SKM-1 (cell line): ENCODE data around the gene MEX3B.
"Not testable (repeated sequence)": the region's sequence is repeated elsewhere in the genome, so short reads cannot be mapped to it uniquely, and the experiment has no call there.

Experiments used
- DNase-seq: peaks from one replicate; lab custom pipeline; 2025; ENCODE audit not compliant: unreplicated experiment; lab: John Stamatoyannopoulos, UW

The MEX3B gene

DNA sequence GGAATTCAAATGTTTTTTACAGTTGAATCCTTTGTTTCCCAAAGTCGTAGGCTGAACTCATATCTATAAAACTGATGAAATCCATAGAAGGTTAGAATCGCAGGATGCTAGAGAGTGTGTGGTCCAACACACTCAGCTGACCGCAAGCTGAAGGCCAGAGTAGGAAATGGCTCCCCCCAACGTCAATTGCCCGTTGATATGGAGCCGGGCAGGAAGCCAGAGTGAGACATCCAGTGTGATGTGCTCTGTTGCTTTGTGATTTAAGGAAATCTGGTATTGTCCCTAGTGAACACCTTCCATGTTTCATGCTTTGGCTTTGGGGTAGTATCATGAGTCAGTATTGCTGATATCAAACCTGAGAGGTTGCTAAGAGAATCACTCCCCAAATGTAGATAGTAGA, 5.8 kb upstream of the MEX3B start:
- DNase-seq, result no peak

DNA sequence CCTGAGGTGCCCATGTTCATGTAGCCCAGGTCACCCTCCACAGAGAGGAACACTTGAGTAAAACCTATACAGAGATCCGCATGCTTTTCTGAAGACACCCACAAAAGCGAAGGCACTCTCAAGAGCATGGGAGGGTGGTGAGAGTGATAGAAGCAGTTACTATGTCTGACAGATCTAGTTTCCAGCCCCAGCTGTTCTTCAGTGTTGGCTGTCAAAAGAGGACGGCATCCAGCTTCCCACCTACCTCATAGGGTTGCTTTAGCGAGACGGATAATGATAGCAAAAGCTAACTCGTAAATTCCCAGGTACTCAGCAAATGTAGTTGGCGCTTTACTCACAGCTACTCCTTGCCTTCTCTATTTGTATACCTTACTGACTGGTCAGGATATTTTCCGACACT, 3.0 kb upstream of the MEX3B start:
- no peak for DNase-seq

DNA sequence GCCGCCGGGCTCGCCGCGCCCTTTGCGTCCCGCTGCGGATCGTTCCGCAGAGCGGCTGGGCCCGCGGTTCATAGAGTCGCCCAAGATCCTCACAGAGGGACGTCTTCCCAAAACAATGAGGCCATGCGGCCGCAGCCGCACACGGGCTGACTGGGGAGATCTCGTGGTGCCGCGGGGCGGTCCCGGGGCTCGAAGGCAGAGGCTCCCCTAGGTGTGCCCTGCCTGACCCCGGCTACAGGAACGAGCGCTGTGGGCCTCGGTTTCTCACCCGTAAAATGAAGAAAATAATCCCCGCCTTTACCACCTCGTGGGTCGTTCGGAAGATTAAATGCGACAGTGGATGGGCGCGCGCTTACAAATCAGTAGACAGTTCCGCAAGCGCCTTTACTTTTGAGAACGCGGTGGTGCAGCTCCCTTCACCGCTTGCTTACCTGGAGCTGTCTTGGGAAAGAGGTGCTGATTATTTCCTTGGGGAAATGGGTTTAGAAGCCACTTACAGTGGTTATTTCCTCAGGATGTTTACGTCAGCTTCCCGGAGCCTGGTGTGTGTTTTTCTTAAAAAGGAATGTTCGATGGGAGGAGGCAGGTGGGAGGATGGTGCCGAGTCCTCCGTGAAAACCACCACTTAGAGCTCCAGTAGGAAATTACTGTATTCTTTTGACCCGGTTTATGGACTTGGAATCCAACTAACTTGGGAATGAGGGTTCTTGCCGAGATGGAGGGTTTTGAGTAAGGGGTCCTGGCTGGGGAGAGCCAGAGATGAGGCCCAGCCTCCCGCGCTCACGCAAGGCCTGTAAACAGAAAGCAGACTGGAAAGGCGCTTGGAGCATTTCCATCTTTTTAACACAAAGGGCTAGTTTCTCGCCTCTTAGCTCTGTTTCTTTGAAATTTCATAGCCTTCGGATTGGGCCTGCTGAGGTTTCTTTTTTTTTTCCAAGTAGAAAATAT, 1.9 kb upstream of the MEX3B start:
- DNase-seq, result no peak

DNA sequence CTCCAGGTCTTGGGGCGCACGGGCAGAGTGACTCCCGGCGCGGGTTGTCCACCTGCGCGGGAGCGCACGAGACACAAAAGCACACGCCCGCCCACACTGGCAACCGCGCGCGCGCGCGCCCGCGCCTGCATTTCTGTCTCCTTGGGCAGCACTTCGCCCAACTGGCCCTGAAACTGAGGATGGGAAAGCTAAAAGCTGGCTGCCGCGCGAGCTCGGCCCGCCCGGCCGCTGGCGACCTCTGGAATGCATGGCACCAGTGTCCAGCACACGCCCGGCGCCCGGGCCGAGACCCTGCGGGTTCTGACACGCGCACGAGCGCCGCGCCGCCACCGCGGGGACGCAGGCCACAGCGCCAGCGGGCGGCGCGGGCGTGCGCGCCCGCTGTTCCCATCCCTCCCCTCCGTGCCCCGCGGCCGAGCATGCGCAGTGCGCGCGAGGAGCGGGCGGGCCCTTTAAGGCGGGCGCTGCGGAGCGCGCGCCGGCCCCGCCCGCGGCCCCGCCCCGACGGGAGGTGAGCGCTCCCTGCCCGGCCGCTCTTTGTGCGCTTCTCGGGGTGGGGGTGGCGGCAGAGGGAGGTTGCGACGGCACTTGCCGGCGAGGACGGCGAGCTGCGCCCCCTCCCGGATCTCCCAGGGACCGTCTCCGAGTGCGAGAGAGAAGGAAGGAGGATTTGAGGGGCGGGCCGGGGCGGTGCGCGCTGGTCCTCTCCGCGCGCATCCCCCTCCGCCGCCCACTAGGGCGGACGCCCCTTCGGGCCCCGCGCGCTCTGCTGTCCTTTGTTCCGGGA, 1.0 kb upstream of the MEX3B start:
- peak; percentile 79 for DNase-seq

DNA sequence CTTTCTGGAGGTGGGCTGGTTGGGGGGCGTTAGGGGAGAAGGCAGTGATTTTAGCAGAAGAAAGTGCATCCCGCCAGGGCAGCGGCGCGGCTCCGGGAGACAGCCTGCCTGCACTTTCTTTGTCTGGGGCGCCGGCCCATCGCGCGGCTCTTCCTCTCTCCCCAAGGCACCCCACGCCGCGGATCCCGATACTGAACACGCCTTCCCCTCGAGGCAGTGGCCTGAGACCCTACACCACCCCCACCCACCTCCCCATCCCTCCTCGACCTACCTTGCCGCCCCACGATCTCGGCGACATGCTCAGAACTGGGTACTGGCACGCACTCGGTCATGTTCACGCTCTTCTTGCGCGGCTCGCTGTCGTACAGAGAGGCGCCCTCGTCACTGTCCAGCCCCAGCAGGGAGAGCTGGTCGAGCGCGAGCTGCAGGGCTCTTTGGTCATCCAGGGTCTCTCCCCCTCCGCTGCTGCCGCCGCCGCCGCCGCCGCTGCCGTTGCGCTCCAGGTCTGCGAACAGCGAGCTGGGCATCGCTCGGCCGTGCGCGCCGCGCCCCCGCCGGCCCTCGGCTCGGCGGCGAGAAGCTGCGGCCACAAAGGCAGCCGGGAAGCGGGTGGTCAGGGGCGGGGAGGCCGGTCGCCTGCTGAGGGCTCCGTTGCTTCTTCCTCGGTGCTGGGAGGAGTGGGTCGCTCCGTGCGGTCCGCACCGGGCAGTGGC, 483 bp downstream of the MEX3B start:
- DNase-seq, result no peak

DNA sequence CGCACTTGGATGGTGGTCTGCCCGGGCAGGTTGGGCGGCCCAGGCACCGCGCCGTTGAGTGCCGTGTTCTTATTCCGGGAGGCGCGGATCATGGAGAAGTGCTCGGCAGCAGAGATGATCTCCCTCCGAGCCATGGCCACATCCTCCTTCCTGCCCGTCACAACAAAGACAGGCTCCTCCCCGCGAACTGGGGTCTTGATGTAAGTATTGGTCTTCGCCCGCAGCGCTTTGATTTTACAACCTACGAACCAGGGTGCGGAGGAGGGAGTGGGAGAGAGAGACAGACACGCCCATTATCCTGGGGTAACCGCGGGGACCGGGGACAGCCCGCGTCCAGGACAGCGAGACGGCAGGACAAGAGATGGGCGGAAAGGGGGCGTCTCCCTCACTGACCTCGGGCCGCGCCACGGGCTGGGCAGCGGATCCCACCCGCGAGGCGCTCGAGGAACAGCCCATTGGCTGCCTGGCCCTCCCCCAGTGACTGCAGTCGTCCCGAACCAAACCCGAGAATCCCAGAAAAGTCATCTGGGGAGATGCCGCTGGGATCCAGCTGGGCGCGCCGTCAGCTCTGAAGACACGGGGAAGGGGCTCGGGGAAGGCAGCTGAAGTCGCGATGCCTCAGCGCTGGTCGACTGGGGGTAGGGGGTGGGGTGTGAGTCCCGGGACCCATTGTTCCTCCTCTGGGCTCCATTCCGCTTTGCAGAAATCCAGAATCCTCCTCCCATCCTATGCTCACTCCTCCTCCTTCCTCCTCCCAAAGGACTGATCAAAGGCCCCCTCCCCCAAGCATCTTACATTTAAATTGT, 1.2 kb downstream of the MEX3B start:
- DNase-seq, result no peak

DNA sequence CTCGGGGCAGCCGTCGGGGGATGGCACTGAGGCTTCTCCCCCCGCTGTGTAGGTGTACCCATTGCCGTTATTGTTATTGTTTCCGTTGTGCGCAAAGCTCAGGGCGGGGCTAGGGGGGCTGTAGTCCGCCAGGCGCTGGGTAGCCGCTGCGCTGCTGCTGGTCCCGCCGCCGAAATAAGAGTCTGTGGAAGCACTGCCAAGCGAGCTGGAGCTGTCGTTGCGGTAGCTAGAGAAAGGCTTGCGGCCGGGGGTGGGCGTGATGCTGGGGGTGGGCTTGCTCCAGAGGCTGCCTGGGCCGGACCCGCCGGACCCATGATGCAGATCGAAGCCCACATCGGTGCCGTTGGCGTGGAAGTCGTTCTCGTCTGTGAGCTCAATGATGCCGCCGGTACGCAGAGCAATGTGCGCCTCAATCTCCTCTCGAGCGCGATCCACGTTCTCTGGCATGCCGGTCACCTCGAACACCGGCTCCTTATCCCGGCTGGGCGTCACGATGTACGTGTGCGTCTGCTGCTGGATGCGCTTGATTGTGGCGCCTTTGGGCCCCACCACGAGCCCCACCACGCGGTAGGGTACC, 1.9 kb downstream of the MEX3B start:
- DNase-seq, result no peak

DNA sequence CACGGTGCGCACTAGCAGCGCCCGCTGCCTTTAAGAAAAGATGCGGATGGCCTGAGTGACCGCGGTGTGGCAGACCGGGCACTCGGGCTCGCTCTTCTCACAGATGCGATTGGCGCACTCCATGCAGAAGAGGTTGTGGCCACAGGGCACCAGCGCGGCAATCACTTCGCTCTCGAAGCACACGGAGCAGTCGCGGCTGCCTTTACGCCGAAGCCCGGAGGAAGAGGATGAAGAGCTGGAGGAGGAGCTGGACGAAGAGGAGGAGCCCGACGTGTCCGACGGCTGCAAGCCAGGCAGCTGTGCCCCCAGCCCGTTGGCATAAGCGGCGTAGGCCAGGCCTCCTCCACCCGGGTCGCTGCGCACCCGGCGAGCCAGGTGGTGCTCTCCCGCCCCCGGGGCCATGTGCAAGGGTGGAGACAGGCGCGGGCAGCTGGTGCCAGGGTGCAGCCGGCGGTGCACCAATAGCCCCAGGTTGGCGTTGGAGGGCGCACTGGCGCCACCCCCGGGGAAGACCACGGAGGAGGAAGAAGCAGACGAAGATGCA, 2.6 kb downstream of the MEX3B start:
- no peak for DNase-seq

DNA sequence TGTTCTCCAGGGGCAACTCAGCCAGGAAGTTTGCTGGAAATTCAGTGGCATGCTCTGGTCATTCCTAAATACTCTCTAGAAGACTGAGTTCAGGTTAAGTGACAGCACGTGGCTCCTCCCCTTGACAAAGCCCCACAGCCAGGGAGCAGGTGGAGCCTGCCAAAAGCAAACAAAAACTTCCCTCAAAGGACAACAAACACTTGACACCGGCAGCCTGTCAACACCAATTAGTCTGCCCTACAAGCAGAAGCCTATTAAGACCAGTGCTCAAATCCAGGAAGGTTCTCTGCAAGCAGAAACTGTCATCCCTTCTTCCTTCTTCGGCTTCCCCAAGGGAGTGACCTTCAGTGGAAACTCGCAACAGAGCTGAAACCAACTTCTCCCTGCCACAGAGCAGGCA, 5.0 kb downstream of the MEX3B start:
- DNase-seq, result no peak

DNA sequence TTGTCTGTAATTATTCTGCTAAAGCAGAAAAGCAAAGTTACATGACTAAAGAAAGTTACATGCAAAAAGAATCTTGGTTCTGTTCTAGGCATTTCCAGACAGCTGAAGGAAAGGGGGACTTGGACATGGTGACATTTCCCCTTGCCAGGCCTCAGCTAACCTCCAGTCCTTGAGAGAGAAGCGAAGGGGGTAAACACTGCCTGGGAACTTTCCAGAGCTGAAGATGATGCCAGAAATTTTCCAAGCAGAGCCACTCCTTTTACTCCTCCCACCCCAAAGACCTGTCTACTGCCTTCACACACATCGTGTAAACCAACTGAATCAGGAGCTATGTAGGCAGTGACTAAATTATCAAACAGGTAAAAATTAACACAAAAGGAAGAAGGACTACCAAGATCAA, 5.4 kb downstream of the MEX3B start:
- DNase-seq, result no peak

DNA sequence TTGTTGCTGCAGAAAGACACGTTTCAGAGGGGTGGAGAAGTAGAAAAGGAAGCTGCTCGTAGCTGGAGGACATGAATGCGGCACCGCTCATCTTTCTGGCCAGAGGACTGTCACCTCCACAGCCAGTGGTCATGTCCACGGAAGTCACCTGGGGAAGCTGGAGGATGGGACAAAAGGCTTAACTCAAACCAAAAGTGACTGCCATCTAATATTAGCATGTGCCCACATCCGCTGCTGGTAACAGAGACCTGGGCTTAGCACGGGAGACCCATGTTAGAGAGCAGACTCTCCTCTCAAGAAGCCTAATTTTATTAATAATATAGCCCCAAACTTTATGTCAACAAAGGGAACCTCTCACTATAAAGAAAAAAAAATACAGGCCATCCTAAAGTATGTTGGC, 5.9 kb downstream of the MEX3B start:
- DNase-seq, result no peak

DNA sequence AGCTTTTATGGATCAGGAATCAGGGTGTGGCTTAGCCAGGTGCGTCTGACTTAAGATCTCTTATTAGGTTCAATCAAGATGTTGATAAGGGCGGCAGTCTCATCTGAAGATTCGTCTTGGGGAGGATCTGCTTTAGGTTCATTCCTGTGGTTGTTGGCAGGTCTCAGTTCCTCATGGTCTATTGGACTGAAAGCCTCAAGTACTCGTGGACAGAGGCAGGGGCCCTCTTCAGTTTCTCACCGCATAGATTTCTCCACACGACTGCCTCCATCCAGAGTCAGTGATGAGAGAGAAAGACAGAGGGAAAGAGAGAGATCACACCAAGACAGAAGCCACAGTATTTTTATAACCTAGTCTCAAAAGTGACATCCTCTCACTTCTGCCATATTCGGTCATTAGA, 9.4 kb downstream of the MEX3B start:
- DNase-seq, result no peak

DNA sequence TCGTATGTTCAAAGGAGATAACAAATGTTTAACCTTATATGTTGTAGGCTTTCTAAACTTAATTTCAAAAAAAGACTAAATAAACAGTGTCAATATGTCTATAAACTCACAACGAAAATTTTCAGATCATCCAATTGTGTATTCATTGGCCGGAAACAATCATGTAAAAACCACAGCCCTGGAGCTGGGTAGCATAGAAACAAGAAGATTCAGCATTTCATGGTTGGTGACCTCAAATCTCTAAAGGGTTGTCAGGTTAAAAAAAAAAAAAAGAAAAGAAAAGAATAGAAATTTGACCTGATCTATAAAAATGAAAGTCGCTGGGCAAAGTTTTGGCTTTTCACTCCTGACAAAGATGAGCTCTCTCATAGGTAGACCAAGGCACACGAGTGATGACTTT, 13.9 kb downstream of the MEX3B start:
- DNase-seq, result no peak

DNA sequence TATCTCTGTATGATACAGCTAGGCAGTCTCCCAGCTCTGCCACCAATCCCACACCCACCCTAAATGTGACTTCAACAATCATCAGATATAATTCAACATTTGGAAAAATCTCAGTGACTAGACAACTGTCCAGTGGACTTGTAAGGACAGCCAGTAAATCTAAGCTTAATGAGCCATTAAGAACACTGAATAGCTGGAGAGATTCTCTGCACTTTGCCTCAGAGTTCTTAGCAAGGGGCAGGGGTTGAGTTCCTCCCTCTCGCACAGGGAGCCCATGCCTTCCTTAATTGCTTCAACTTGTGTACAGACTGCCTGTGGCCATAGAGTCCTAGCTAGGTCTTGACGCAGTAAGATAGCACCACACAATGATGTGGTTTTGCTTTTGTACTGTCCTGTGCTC, 15.6 kb downstream of the MEX3B start:
- DNase-seq, result no peak

DNA sequence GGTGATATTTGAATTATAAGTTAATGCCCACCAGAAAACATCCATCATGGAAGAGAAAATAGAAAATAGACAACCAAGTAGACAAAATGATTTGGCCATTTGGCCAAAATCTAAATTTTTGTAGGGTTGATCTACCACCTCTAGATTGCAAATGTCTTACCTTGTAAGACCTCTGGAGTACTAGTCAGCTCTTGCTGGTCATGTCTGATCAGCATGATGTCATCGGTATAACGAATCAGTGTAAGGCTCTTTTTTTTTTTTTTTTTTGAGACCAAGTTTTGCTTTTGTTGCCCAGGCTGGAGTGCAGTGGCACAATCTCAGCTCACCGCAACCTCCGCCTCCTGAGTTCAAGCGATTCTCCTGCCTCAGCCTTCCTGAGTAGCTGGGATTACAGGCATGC, 17.7 kb downstream of the MEX3B start:
- not testable (repeated sequence) for DNase-seq

DNA sequence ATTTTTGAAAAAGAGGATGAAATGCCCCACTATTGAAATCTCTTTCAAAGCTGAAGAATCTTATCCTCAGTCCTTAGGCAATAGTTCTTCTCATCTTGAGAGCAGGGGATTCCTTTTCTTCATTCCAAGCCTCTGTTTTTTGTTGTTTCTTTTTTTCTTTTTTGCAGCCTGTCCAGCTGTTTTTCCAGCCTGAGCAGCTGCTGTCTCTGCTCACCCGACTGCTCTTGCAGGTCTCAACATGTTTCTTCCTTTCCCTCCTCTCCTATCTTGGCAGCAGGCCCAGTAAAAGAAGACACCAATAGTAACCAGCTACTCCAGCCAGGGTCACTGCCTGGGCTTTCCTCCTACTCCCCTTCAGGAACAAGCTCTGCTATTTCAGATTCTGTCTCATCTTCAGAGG, 23.8 kb downstream of the MEX3B start:
- no peak for DNase-seq

DNA sequence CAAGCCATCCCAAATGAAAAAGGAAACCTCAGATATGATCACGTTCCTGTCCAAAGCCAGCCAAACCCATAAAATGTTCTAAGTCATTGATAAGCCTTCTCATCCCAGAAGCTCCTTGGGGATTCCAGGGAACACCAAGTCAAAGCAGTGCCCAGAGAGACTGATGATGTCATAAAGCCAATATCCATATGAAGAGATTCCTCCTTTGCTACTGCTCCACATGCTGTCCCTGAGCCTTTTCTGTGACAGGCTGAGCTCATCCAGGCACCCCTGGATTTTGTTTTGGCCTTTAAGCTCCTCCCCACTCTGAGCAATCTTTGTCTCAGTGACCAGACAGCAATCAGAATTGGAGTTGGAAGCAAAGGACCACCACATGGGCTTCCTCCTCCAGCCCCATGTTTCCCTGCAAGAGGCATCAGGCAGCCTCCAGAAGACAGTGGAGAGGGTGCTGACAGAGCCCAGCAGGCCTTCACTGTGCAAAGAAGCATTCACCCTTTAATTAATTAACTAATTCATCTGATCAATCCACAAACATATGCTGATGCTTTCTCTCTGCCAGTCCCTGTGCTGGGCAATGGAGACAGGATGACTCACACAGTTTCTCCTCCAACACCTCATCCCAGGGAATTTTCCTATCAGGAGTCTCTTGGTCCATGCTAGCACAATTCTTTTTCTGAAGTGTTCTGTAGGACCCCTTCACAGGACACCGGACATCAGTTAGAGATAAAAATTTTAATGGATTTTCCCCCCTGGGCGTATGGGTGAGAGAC, 25.0 kb downstream of the MEX3B start:
- DNase-seq, result no peak

DNA sequence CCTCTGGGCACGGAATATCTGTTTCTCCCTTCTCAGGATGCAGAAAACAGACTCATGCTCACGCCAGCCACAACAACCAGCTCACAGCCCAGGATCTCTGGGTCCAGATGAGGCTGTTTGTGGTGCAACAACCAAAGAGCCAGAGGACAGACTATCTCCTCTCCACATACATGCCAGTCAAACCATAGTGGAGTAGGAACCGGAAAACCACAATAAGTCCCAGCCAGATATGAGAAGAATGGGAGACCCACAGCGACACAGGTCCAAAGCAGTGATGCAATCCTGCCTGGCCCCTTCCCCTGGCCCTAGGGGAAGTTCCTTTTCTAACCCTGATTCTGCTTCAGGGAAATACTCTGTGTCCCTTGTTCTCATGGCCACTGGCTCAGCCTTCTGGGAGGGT, 27.6 kb downstream of the MEX3B start:
- DNase-seq, result peak; percentile 87

DNA sequence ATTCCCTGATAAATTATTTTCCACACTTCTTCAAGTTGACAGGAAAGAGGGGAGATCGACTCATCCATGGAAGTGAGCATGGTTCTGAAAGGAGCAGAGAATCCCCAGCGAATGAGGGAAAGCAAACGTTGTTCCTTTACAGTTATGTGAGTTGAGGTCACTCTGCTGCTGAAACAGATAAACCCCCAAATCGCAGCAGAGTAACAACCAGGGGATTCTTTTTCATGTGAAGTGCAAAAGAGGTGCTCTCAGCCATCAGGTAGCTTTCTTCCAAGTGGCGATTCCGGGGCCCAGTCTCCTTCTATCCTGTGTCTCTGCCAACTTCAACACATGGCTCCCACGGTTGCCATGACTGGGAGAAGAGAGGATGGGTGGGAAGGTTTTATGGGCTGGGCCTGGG, 28.2 kb downstream of the MEX3B start:
- DNase-seq, result no peak
